T1000 (cell line): ENCODE data around the gene RING1.
"Not testable (repeated sequence)": the region's sequence is repeated elsewhere in the genome, so short reads cannot be mapped to it uniquely, and the experiment has no call there.

Experiments
- DNase-seq: peaks from one replicate; lab custom pipeline; 2025; ENCODE audit warnings: mixed read lengths; lab: John Stamatoyannopoulos, UW

Gene RING1

GRCh38 chr6:33206027-33206863 is 2.1 kb upstream of the RING1 start:
- no peak for DNase-seq

GRCh38 chr6:33206864-33207551 is 1.3 kb upstream of the RING1 start:
- DNase-seq: no peak

- DNase-seq: peak; percentile 40
Measured at GRCh38 chr6:33207552-33208090, 679 bp upstream of the RING1 start.

- DNase-seq: no peak
Measured at GRCh38 chr6:33209856-33210255, 1.6 kb downstream of the RING1 start.

- DNase-seq: no peak
Measured at GRCh38 chr6:33211136-33211535, 2.8 kb downstream of the RING1 start.

GRCh38 chr6:33211666-33212422 is 3.5 kb downstream of the RING1 start:
- DNase-seq: no peak

GRCh38 chr6:33212857-33213165 is 4.5 kb downstream of the RING1 start:
- DNase-seq: no peak

- no peak for DNase-seq
Measured at GRCh38 chr6:33213166-33213988, 5.1 kb downstream of the RING1 start.

GRCh38 chr6:33213989-33214335 is 5.7 kb downstream of the RING1 start:
- DNase-seq: no peak

GRCh38 chr6:33215271-33216116 is 7.2 kb downstream of the RING1 start:
- DNase-seq: no peak

- no peak for DNase-seq
Measured at GRCh38 chr6:33216117-33216649, 7.9 kb downstream of the RING1 start.

- no peak for DNase-seq
Measured at GRCh38 chr6:33217246-33217645, 8.9 kb downstream of the RING1 start.

- no peak for DNase-seq
Measured at GRCh38 chr6:33217681-33218080, 9.4 kb downstream of the RING1 start.

GRCh38 chr6:33226503-33227120 is 18.3 kb downstream of the RING1 start:
- DNase-seq: not testable (repeated sequence)

GRCh38 chr6:33235221-33235634 is 26.9 kb downstream of the RING1 start:
- DNase-seq: no peak

GRCh38 chr6:33236328-33236727 is 28.0 kb downstream of the RING1 start:
- DNase-seq: no peak

GRCh38 chr6:33236852-33237251 is 28.6 kb downstream of the RING1 start:
- DNase-seq: no peak

- DNase-seq: no peak
Measured at GRCh38 chr6:33237741-33238140, 29.4 kb downstream of the RING1 start.

GRCh38 chr6:33241968-33242367 is 33.7 kb downstream of the RING1 start:
- no peak for DNase-seq

GRCh38 chr6:33243476-33243875 is 35.2 kb downstream of the RING1 start:
- no peak for DNase-seq
